H9 (cell line): ENCODE measurements around the gene DAAM1. TPM values are rescaled to one million over a fixed set of nuclear protein-coding genes. Genes with fewer than 3 reads are reported as not detected.

Source experiments
- DNase-seq: peaks from one replicate; pipeline ENCODE4 v3.0.0-alpha.2; 2017
- H2AFZ ChIP-seq: one replicate; pipeline ENCODE4 v1.6.1; 2013; ENCODE audit warnings: mild to moderate bottlenecking, low read length, control low read depth, moderate library complexity
- H2AK5ac ChIP-seq: 2 replicates; pipeline ENCODE4 v1.6.1; 2013; ENCODE audit warnings: low read length, control low read depth, mixed read lengths; ENCODE audit not compliant: insufficient read length
- H2BK120ac ChIP-seq: one replicate; pipeline ENCODE4 v1.6.1; 2013; ENCODE audit warnings: low read depth, mild to moderate bottlenecking, low read length, control low read depth, inconsistent platforms; ENCODE audit not compliant: poor library complexity, severe bottlenecking
- H2BK12ac ChIP-seq: 2 replicates; pipeline ENCODE4 v1.6.1; 2013; ENCODE audit warnings: low read length, control low read depth, mixed read lengths, low read depth; ENCODE audit not compliant: insufficient read length
- H2BK15ac ChIP-seq: 2 replicates; pipeline ENCODE4 v1.6.1; 2013; ENCODE audit warnings: low read depth, low read length, control low read depth
- H2BK20ac ChIP-seq: one replicate; pipeline ENCODE4 v1.6.1; 2013; ENCODE audit warnings: low read depth, mild to moderate bottlenecking, low read length, control low read depth, inconsistent platforms; ENCODE audit not compliant: poor library complexity, severe bottlenecking
- H2BK5ac ChIP-seq: 2 replicates; pipeline ENCODE4 v1.6.1; 2013; ENCODE audit warnings: low read length, control low read depth, mixed read lengths; ENCODE audit not compliant: insufficient read length
- H3K14ac ChIP-seq: 2 replicates; pipeline ENCODE4 v1.6.1; 2013; ENCODE audit warnings: low read length, control low read depth; ENCODE audit not compliant: insufficient read depth
- H3K18ac ChIP-seq: 2 replicates; pipeline ENCODE4 v1.6.1; 2013; ENCODE audit warnings: low read depth, mild to moderate bottlenecking, mixed read lengths, low read length, control low read depth; ENCODE audit not compliant: insufficient read length
- H3K23ac ChIP-seq: 2 replicates; pipeline ENCODE4 v1.6.1; 2013; ENCODE audit warnings: low read length, control low read depth, mixed read lengths, low read depth; ENCODE audit not compliant: insufficient read length
- H3K23me2 ChIP-seq: 2 replicates; pipeline ENCODE4 v1.6.1; 2013; ENCODE audit warnings: low read depth, mild to moderate bottlenecking, mixed read lengths, low read length, control low read depth; ENCODE audit not compliant: insufficient read length, poor library complexity, severe bottlenecking
- H3K27ac ChIP-seq: 2 replicates; pipeline ENCODE4 v1.5.1; 2013; ENCODE audit warnings: low read length, control low read depth, mixed read lengths, low read depth; ENCODE audit not compliant: insufficient read length
- H3K27me3 ChIP-seq: 2 replicates; pipeline ENCODE4 v1.6.1; 2013; ENCODE audit warnings: low read length, control low read depth, inconsistent platforms; ENCODE audit not compliant: insufficient read depth
- H3K4ac ChIP-seq: 2 replicates; pipeline ENCODE4 v1.6.1; 2013; ENCODE audit warnings: low read depth, mild to moderate bottlenecking, control low read depth, inconsistent platforms, low read length, moderate library complexity
- H3K4me1 ChIP-seq: 2 replicates; pipeline ENCODE4 v1.6.1; 2013; ENCODE audit warnings: low read length, control low read depth, inconsistent platforms; ENCODE audit not compliant: insufficient read depth
- H3K4me2 ChIP-seq: 2 replicates; pipeline ENCODE4 v1.6.1; 2013; ENCODE audit warnings: low read length, control low read depth, mixed read lengths; ENCODE audit not compliant: insufficient read length, insufficient read depth
- H3K56ac ChIP-seq: 2 replicates; pipeline ENCODE4 v1.6.1; 2013; ENCODE audit warnings: low read depth, mild to moderate bottlenecking, mixed read lengths, low read length, control low read depth; ENCODE audit not compliant: insufficient read length
- H3K79me1 ChIP-seq: 2 replicates; pipeline ENCODE4 v1.6.1; 2013; ENCODE audit warnings: low read depth, mild to moderate bottlenecking, moderate library complexity, low read length, control low read depth, inconsistent platforms; ENCODE audit not compliant: insufficient read depth, poor library complexity, severe bottlenecking
- H3K79me2 ChIP-seq: 2 replicates; pipeline ENCODE4 v1.6.1; 2013; ENCODE audit warnings: low read length, control low read depth, inconsistent platforms; ENCODE audit not compliant: insufficient read depth
- H3K9ac ChIP-seq: 2 replicates; pipeline ENCODE4 v1.6.1; 2013; ENCODE audit warnings: low read length, control low read depth, mixed read lengths; ENCODE audit not compliant: insufficient read length; ENCODE audit errors: extremely low read depth
- H3K9me3 ChIP-seq: one replicate; pipeline ENCODE4 v1.6.1; 2013; ENCODE audit warnings: low read depth, low read length, inconsistent platforms; ENCODE audit not compliant: control insufficient read depth
- H3T11ph ChIP-seq: one replicate; pipeline ENCODE4 v1.6.1; 2013; ENCODE audit warnings: mild to moderate bottlenecking, low read length, control low read depth, inconsistent platforms
- H4K20me1 ChIP-seq: one replicate; pipeline ENCODE4 v1.6.1; 2013; ENCODE audit not compliant: control insufficient read depth, insufficient read length, insufficient read depth
- H4K5ac ChIP-seq: 2 replicates; pipeline ENCODE4 v1.6.1; 2013; ENCODE audit warnings: low read depth, mild to moderate bottlenecking, mixed read lengths, low read length, control low read depth; ENCODE audit not compliant: insufficient read length
- H4K8ac ChIP-seq: replicated peaks from 2 replicates; pipeline ENCODE4 v1.6.1; 2013; ENCODE audit warnings: low read length, control low read depth, mixed read lengths, low read depth; ENCODE audit not compliant: insufficient read length
- H4K91ac ChIP-seq: 2 replicates; pipeline ENCODE4 v1.6.1; 2013; ENCODE audit warnings: low read depth, mild to moderate bottlenecking, moderate library complexity, mixed read lengths, low read length, control low read depth; ENCODE audit not compliant: insufficient read length
- H3K27ac Mint-ChIP-seq, 3 experiments: 2 replicates in 2 of 3; 3 replicates in 1 of 3; pipeline ENCODE4 v1.8.0; 2020 to 2021; ENCODE audit warnings: mixed read lengths in 3 of 3, mild to moderate bottlenecking in 1 of 3, moderate library complexity in 1 of 3
- H3K27me3 Mint-ChIP-seq: 2 replicates; pipeline ENCODE4 v1.8.0; 2021; ENCODE audit warnings: low read depth, mild to moderate bottlenecking, moderate library complexity, mixed read lengths
- H3K36me3 Mint-ChIP-seq, 3 experiments: 2 replicates in 2 of 3; 3 replicates in 1 of 3; pipeline ENCODE4 v1.8.0; 2020 to 2021; ENCODE audit warnings: low read depth in 3 of 3, mixed read lengths in 3 of 3; ENCODE audit not compliant: insufficient read depth in 1 of 3
- H3K4me1 Mint-ChIP-seq, 2 experiments: 2 replicates each; pipeline ENCODE4 v1.8.0; 2020; ENCODE audit warnings: mixed read lengths in 2 of 2
- H3K4me3 Mint-ChIP-seq, 2 experiments: 2 replicates in 1 of 2; 3 replicates in 1 of 2; pipeline ENCODE4 v1.8.0; 2020 to 2021; ENCODE audit warnings: mild to moderate bottlenecking in 2 of 2, mixed read lengths in 2 of 2, moderate library complexity in 1 of 2
- H3K9me3 Mint-ChIP-seq, 2 experiments: 2 replicates in 1 of 2; 3 replicates in 1 of 2; pipeline ENCODE4 v1.8.0; 2020; ENCODE audit warnings: mild to moderate bottlenecking in 2 of 2, mixed read lengths in 2 of 2, moderate library complexity in 1 of 2
- CTCF ChIP-seq: fragments of 200-600 bp; sonication (generic); conservative IDR thresholded peaks from 3 replicates; pipeline ENCODE4 v1.8.0; 2021; ENCODE audit warnings: antibody characterized with exemption, mild to moderate bottlenecking
- WGBS: extraction: QIAGEN DNeasy Blood & Tissue Kit; methylation state at CpG from one replicate; pipeline ENCODE4 v1.1.7; 2013; ENCODE audit warnings: missing lambda C conversion rate, low lambda C conversion rate, mixed read lengths; ENCODE audit not compliant: insufficient read length; ENCODE audit errors: extremely low coverage; 5-methylcytosine and 5-hydroxymethylcytosine counted together
- total RNA-seq: library from RNA; stranded (reverse); gene quantifications from 2 replicates; pipeline ENCODE4 v1.2.1, GENCODE V29; 2021

Gene DAAM1
- total RNA-seq, 1 experiment from 2014 or later: 19.5 TPM

- no peak overlapping the region for H3K27ac Mint-ChIP-seq
- Histone ChIP-seq H3T11ph (no peak overlapping the region), H3K4ac (no peak overlapping the region), H3K27ac (no peak overlapping the region), H3K9ac (no peak overlapping the region), H4K20me1 (no peaks in the 10 kb centered on the region), H3K4me1 (peaks cover 2% of the 10 kb centered on the region), H4K91ac (no peak overlapping the region), H2BK12ac (no peak overlapping the region), H2AFZ (no peak overlapping the region), H3K56ac (no peak overlapping the region), H3K4me2 (no peak overlapping the region), H3K14ac (no peak overlapping the region), H3K27me3 (no peaks in the 10 kb centered on the region), H3K18ac (no peak overlapping the region), H4K5ac (no peak overlapping the region), H3K9me3 (no peaks in the 10 kb centered on the region), H2BK20ac (no peak overlapping the region), H2BK5ac (no peak overlapping the region), H3K79me1 (no peaks in the 10 kb centered on the region), H2BK15ac (no peak overlapping the region), H3K79me2 (no peaks in the 10 kb centered on the region), H4K8ac (no peak overlapping the region), H2AK5ac (no peak overlapping the region), H2BK120ac (no peak overlapping the region), H3K23me2 (no peaks in the 10 kb centered on the region), H3K23ac (no peak overlapping the region)
- no peaks in the 10 kb centered on the region for H3K27me3 Mint-ChIP-seq
- peaks cover 13 to 23% of the 10 kb centered on the region in 2 experiments for H3K4me1 Mint-ChIP-seq
- H3K9me3 Mint-ChIP-seq: no peaks in the 10 kb centered on the region
- H3K4me3 Mint-ChIP-seq: no peak overlapping the region
- no peak for TF ChIP-seq CTCF
- DNase-seq: no peak
- H3K36me3 Mint-ChIP-seq: peaks cover 0 to 8% (median 0%) of the 10 kb centered on the region in 3 experiments; a peak in 1 of 7 replicates
- no CpG with 5 or more reads among the region's 2 CpGs for WGBS
These were observed 51.9 kb downstream of the DAAM1 start for GRCh38 chr14:59240356-59240755.
